LNCAP (cell line): ENCODE data around the gene PXDN.

ENCODE experiments used
- CTCF ChIP-seq: fragments of 450-650 bp; IDR thresholded peaks from 2 replicates; pipeline ENCODE4 v1.5.1; 2017; ENCODE audit warnings: mild to moderate bottlenecking

Gene PXDN

GRCh38 chr2:1771626-1772280, 27.4 kb upstream of the PXDN start:
- TF ChIP-seq CTCF = no peak

- no peak for TF ChIP-seq CTCF
These were observed 26.5 kb upstream of the PXDN start for GRCh38 chr2:1770566-1771380.

- peak; percentile 79 for TF ChIP-seq CTCF
These were observed 25.5 kb upstream of the PXDN start for GRCh38 chr2:1769703-1770422.

GRCh38 chr2:1767939-1768691, 23.8 kb upstream of the PXDN start:
- no peak for TF ChIP-seq CTCF

- no peak for TF ChIP-seq CTCF
These were observed 22.8 kb upstream of the PXDN start for GRCh38 chr2:1766851-1767811.

- TF ChIP-seq CTCF = no peak
These were observed 22.1 kb upstream of the PXDN start for GRCh38 chr2:1766425-1766824.
